ENCODE results near the gene CYP27C1. TPM values are rescaled to one million over a fixed set of nuclear protein-coding genes. Genes with fewer than 3 reads are reported as not detected.

Gene CYP27C1
- polyA plus RNA-seq, 1 donor (not counting 4 experiments of a cell fraction or from before 2014, with no cell fraction given) = 6.1 TPM

GRCh38 chr2:127193967-127194280 is 26.2 kb downstream of the CYP27C1 start:
- no peak for FAIRE-seq
- dilution Hi-C loops (cut with MboI; ENCODE audit: extremely low pct_ligation_motif_present, low sequenced_read_pairs) = no loop called here
- H3K79me2 ChIP-seq (ENCODE audit: control insufficient read depth, insufficient read depth, low read length) = no peaks in the 10 kb centered on the region
- no peaks in the 10 kb centered on the region for H4K20me1 ChIP-seq (ENCODE audit: control insufficient read depth, extremely low read depth, insufficient read depth, low read length)
- no peak for DNase-seq (ENCODE audit: low read depth, low spot score)
- H3K4me1 ChIP-seq (ENCODE audit: control insufficient read depth, extremely low read depth, insufficient read depth, low read length) = no peaks in the 10 kb centered on the region
- no peak for TF ChIP-seq CTCF (optimal IDR thresholded peaks at IDR 0.05 in 1 of 3, IDR thresholded peaks at IDR 0.05 in 1 of 3, conservative IDR thresholded peaks at IDR 0.05 in 1 of 3; ENCODE audit: extremely low read depth in 1 of 3, insufficient read depth in 2 of 3, low read length in 3 of 3)
- H3K4me3 ChIP-seq (ENCODE audit: control insufficient read depth in 2 of 3, extremely low read depth in 1 of 3, insufficient read depth in 2 of 3, low read depth in 1 of 3, low read length in 3 of 3) = no peak overlapping the region
- no peak overlapping the region for H3K9ac ChIP-seq (ENCODE audit: control insufficient read depth, extremely low read depth, insufficient read depth, low read length)
- no peaks in the 10 kb centered on the region for H3K9me1 ChIP-seq (ENCODE audit: control insufficient read depth, extremely low read depth, insufficient read depth, low read length)
- no peak overlapping the region for H2AFZ ChIP-seq (ENCODE audit: control insufficient read depth, low read length)
- peaks cover 0 to 10% of the 10 kb centered on the region in 2 experiments for H3K36me3 ChIP-seq (ENCODE audit: control insufficient read depth in 2 of 2, extremely low read depth in 1 of 2, insufficient read depth in 2 of 2, low read length in 2 of 2)
- H3K4me2 ChIP-seq (ENCODE audit: control insufficient read depth, extremely low read depth, insufficient read depth, low read depth, low read length) = no peak overlapping the region
- no peaks in the 10 kb centered on the region for H3K27me3 ChIP-seq (ENCODE audit: control insufficient read depth, extremely low read depth, insufficient read depth, low read length)
- H3K27ac ChIP-seq (ENCODE audit: control insufficient read depth, insufficient read depth, low read length) = no peak overlapping the region
- no peaks in the 10 kb centered on the region for H3K9me3 ChIP-seq (ENCODE audit: control insufficient read depth, low read depth, low read length)

- Histone ChIP-seq H3K4me2 (ENCODE audit: control insufficient read depth, extremely low read depth, insufficient read depth, low read depth, low read length) (no peak overlapping the region), H3K9me1 (ENCODE audit: control insufficient read depth, extremely low read depth, insufficient read depth, low read length) (no peaks in the 10 kb centered on the region), H3K4me3 (ENCODE audit: control insufficient read depth in 2 of 3, extremely low read depth in 1 of 3, insufficient read depth in 2 of 3, low read depth in 1 of 3, low read length in 3 of 3) (no peak overlapping the region), H3K4me1 (ENCODE audit: control insufficient read depth, extremely low read depth, insufficient read depth, low read length) (no peaks in the 10 kb centered on the region), H4K20me1 (ENCODE audit: control insufficient read depth, extremely low read depth, insufficient read depth, low read length) (no peaks in the 10 kb centered on the region), H2AFZ (ENCODE audit: control insufficient read depth, low read length) (no peak overlapping the region), H3K9me3 (ENCODE audit: control insufficient read depth, low read depth, low read length) (no peaks in the 10 kb centered on the region), H3K36me3 (ENCODE audit: control insufficient read depth in 2 of 2, extremely low read depth in 1 of 2, insufficient read depth in 2 of 2, low read length in 2 of 2) (peaks cover 0 to 9% of the 10 kb centered on the region in 2 experiments), H3K9ac (ENCODE audit: control insufficient read depth, extremely low read depth, insufficient read depth, low read length) (no peak overlapping the region), H3K27me3 (ENCODE audit: control insufficient read depth, extremely low read depth, insufficient read depth, low read length) (no peaks in the 10 kb centered on the region), H3K79me2 (ENCODE audit: control insufficient read depth, insufficient read depth, low read length) (no peaks in the 10 kb centered on the region), H3K27ac (ENCODE audit: control insufficient read depth, insufficient read depth, low read length) (no peak overlapping the region)
- DNase-seq (ENCODE audit: low read depth, low spot score) = no peak
- dilution Hi-C loops (cut with MboI; ENCODE audit: extremely low pct_ligation_motif_present, low sequenced_read_pairs) = no loop called here
- TF ChIP-seq EZH2 (IDR thresholded peaks at IDR 0.05; ENCODE audit: low read length) (no peak), CTCF (optimal IDR thresholded peaks at IDR 0.05 in 1 of 3, IDR thresholded peaks at IDR 0.05 in 1 of 3, conservative IDR thresholded peaks at IDR 0.05 in 1 of 3; ENCODE audit: extremely low read depth in 1 of 3, insufficient read depth in 2 of 3, low read length in 3 of 3) (no peak)
- FAIRE-seq = no peak
Observed at GRCh38 chr2:127193164-127193966, 26.7 kb downstream of the CYP27C1 start.
